ENCODE measurements around the gene DCAF8. TPM values are rescaled to one million over a fixed set of nuclear protein-coding genes. Genes with fewer than 3 reads are reported as not detected.

The DCAF8 gene
- total RNA-seq, 4 donors from 2014 or later, result 101 to 164 (median 134) TPM

DNA sequence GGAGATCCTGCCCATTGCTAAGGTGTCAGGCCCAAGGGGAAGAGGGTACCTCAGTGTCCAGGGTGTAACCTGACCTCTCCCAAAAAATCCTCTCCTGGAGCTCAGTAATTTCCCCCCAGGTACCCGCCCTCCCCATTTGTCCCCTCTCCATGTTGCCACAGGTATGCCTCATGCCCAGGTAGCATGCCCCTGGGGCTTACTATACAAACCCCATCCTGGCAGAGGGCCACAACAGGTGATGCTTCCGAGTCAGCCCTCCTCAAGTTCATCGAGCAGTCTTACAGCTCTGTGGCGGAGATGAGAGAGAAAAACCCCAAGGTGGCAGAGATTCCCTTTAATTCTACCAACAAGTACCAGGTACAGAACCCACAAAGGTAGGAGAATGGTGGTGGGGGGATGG lies 95.3 kb downstream of the DCAF8 start:
- ATAC-seq (ENCODE audit: low FRiP score) (no peak), DNase-seq (ENCODE audit: low spot score) (no peak)
- TF ChIP-seq, protein P1, sequence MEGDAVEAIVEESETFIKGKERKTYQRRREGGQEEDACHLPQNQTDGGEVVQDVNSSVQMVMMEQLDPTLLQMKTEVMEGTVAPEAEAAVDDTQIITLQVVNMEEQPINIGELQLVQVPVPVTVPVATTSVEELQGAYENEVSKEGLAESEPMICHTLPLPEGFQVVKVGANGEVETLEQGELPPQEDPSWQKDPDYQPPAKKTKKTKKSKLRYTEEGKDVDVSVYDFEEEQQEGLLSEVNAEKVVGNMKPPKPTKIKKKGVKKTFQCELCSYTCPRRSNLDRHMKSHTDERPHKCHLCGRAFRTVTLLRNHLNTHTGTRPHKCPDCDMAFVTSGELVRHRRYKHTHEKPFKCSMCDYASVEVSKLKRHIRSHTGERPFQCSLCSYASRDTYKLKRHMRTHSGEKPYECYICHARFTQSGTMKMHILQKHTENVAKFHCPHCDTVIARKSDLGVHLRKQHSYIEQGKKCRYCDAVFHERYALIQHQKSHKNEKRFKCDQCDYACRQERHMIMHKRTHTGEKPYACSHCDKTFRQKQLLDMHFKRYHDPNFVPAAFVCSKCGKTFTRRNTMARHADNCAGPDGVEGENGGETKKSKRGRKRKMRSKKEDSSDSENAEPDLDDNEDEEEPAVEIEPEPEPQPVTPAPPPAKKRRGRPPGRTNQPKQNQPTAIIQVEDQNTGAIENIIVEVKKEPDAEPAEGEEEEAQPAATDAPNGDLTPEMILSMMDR (IDR thresholded peaks at IDR 0.05), result no peak

DNA sequence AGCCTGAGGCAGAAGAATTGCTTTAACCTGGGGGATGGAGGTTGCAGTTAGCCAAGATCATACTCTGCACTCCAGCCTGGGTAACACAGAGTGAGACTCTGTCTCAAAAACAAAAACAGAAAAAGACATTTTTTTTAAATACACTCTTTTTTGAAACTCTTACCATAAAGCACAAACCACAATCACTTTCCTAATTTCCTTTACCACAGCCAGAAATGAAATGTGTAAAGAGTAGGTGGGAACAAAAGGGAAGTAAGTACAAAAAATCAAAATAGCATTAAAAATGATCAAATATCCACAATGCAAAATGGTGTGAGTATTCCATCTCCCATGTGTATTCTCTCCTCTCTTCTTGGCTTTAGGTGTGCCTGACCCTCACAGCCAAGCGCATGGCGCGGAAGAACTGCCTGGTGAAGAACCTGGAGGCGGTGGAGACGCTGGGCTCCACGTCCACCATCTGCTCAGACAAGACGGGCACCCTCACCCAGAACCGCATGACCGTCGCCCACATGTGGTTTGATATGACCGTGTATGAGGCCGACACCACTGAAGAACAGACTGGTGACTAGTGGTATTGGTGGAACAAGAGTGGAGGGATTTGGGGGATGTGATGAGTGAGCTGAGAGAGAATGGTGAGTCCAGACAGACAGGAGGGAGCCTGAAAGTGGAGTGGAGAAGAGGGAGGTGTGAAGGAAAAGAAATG lies 96.0 kb downstream of the DCAF8 start:
- no peak for DNase-seq (ENCODE audit: low spot score)
- TF ChIP-seq, protein P1 (IDR thresholded peaks at IDR 0.05), result no peak
- no peak for ATAC-seq (ENCODE audit: low FRiP score)

Other genes starting within 250 kb of the DCAF8 start
- gene PIGM, start 230.6 kb downstream of the DCAF8 start, total RNA-seq, result 1 to 10 TPM; 3.0 to 4.7 (median 4.0) TPM
- gene KCNJ10, start 192.4 kb downstream of the DCAF8 start, total RNA-seq, result not detected
- not detected for gene KCNJ9, start 181.0 kb downstream of the DCAF8 start, total RNA-seq
- gene IGSF8, start 163.9 kb downstream of the DCAF8 start, total RNA-seq, result 10 to 100 TPM; 17.5 to 20.5 (median 18.6) TPM
- gene ATP1A2, start 146.8 kb downstream of the DCAF8 start, total RNA-seq, result 10 to 100 TPM; 45.5 to 91.1 (median 76.3) TPM
- 1 to 10 TPM in 1 of 4 donors, under 1 TPM in 1, not detected in 2; 0.47 to 1.6 TPM for gene ATP1A4, start 110.9 kb downstream of the DCAF8 start, total RNA-seq
- under 1 TPM in 2 of 4 donors, not detected in 2; 0.48 to 0.69 TPM for gene CASQ1, start 72.0 kb downstream of the DCAF8 start, total RNA-seq
- gene PEA15, start 57.2 kb downstream of the DCAF8 start, total RNA-seq, result 100 to 1,000 TPM in 3 of 4 donors, 10 to 100 TPM in 1; 89.1 to 214 (median 153) TPM
- gene PEX19, start 22.6 kb upstream of the DCAF8 start, total RNA-seq, result 100 to 1,000 TPM in 2 of 4 donors, 10 to 100 TPM in 2; 66.7 to 117 (median 96.9) TPM
- gene COPA, start 80.7 kb upstream of the DCAF8 start, total RNA-seq, result 100 to 1,000 TPM; 118 to 179 (median 155) TPM
- gene NCSTN, start 80.8 kb upstream of the DCAF8 start, total RNA-seq, result 10 to 100 TPM; 60.9 to 82.9 (median 69.1) TPM
- gene NHLH1, start 104.5 kb upstream of the DCAF8 start, total RNA-seq, result under 1 TPM in 1 of 4 donors, not detected in 3; 0.46 TPM
- 1 to 10 TPM in 2 of 4 donors, under 1 TPM in 2; 0.36 to 2.0 (median 1.0) TPM for gene VANGL2, start 138.0 kb upstream of the DCAF8 start, total RNA-seq

All from omental fat pad (tissue), 4 donors.